Stimulated activated CD8-positive, alpha-beta memory T cell treated with anti-CD3 and anti-CD28 coated beads, Interleukin-7, amount 100 ng/mL, for 24 hours (primary cell): ENCODE measurements around the gene TNP2.

Source experiments
- DNase-seq: peaks from one replicate; pipeline ENCODE4 v3.0.0-alpha.2; 2020; ENCODE audit warnings: low read depth

The TNP2 gene

DNA sequence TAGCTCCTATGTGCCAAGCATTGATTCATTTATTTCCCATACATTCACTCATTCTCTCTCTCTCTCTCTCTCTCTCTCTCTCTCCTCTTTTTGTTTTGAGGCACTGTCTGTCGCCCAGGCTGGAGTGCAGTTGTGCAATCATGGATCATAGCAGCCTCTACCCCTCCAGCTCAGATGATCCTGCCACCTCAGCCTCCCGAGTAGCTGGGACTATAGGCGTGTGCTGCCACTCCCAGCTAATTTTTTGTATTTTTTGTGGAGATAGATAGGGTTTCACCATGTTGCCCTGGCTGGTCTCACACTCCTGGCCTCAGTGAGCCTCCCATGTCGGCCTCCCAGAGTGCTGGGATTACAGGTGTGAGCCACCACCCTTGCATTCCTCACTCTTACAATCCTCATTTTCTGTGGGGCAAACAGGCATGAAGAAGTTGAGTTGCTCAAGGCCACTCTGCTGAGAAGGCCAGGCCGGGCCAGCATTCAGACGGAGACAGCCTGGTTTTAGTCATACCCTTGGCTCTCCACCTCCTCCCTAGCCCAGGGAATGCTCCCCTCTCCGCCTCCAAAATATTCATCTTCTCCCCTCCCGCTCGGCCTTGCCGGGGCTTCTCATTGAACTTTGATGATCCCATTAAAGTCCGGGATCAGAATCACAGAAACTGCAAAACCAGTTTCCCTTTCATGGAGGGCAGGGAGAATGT, 7.9 kb upstream of the TNP2 start:
- DNase-seq: no peak

DNA sequence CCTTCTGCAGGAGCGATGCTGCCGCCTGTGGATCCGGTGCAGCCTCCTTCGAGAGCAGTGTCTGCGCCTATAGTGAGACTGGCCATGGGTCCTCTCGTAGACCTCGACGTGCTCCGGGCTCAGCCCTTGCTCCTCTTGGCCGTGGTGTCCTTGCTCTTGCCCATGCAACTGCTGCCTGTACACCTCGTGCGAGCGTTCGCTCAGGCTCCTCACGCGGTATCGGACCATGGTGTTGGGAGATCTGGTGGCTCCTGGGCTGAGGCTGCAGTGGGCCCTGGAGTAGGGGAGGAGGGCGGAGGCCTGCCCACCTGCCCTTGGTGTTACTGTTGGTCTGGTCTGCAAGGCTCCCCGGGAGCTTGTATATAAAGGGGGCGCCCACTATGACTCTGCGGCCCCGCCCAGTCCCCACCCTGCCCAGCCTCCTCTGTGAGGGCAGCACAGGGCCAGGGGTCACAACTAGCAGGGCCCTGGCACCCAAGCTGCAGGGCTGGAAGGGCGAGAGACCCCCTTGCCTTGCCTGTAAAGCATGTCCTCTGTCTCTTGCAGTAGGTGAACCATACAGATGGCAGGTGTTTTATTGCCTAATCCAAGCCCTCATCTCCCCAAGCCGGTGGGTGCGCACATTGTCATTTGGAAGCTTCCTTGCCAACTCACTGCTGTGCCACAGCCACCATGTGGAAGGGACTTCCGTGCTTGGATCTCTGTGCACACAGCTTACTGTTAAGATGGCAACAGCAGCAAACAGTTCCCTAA, 7.2 kb upstream of the TNP2 start, which contains the start of gene PRM2:
TSS of gene PRM2 (minus strand) at position 338 of the 753 bp plus-strand sequence. CDS start at position 228, 110 bp downstream.
- DNase-seq: no peak

DNA sequence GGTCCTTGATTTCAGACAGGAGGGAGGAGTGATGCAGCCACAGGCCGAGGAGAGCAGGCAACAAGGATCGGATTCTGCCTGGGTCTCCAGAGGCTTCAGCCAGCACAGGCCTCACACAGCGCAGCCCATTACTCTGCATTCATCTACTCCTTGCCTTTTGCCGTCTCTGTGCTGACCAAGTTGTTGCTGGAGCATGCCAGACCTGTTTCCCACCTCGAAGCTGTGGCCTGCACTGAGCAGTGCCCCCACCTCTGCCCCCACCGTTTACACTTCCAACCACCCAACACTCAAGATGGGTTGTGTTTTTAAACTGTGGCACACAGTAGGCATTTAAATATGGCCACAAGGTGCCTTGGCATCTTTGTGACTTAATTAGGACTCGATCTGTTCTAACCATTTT, 5.8 kb upstream of the TNP2 start:
- DNase-seq: no peak

DNA sequence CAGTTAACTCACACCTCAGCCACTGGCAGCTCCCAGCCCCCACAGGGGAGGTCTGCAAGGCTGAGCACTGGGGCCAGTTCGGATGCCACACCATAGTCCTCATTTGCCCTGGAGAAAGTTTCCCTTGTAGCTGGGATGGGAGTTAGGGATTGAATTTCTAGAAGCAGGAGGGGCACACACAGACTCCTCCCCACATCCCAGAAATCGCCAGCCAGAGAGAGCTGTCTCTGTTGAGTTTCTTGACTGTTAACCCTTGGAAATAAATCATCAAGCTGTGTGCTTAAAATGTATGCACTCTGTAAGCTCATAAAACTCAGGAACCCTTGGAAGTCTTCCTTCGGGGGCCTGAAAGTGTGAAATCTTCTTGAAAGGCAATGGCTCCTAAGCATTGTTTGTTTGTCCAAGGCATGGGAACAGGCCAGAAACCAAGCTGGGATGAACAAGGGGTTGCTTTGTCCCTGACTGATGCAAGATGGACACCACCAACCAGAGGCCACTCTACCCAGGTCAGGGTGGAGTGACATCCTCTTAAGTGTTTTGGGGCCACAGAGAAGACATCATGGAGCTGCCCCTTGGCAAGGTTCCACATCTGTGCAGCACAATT, 4.7 kb upstream of the TNP2 start:
- DNase-seq: no peak

DNA sequence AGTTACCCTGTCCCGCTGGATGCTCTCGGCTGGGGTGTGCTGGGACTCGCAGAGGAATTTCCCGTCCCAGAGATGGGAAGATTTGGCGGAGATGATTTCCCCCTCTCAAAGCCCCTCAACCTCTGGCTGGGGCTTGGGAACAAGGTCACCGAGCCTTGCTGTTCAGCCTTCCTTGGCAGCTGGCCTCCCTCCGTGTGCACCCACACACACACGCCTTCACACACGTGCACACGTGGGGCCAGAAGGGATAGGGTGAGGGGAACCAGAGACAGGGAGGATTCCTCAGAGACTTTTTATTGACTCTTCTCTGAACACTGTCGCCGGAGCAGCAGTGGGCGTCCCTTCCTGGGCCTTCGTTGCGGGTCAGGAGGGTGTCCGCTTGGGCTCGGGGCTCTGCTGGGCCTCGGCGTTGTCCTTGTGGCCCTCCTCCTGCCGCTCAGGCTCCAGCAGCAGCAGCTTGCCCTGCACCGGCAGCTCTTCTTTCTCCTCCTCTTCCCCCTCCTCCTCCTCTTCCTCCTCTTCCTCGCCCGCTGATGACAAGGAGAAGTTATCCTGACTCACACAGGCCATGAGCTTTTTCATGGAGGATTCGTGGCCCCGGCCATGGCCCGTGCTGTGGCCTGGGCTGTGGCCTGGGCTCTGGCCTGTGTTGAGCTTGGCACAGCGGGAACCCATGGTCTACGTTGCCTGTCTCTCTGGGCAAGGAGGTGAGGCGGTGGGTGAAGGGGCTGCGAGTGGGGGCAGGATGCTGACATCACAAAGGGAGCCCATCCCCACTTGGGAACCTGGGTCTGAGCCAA, 4.0 kb upstream of the TNP2 start, which contains the start of gene PRM3:
TSS of gene PRM3 (minus strand) at position 709 of the 800 bp plus-strand sequence. CDS start at position 675, 34 bp downstream.
- DNase-seq: no peak

DNA sequence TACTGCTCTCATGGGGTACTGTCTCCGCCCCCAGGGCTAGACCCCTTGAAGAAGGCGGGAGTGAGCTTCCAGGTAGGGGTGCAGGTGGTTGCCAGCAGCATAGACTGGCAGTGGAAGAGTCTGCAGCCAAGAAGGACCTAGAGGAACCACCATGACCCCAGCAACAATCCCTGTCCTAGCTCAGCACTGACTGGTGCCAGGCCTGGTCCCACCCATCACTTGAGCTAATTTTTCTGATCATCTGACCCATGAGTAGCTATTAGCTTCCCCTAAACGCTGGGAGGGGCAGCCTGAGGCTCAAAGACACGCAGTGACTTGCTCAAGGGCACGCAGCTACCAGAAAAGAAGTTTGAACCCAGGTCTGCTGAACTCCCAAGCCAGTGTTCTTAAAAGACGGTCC, 3.4 kb upstream of the TNP2 start:
- no peak for DNase-seq

DNA sequence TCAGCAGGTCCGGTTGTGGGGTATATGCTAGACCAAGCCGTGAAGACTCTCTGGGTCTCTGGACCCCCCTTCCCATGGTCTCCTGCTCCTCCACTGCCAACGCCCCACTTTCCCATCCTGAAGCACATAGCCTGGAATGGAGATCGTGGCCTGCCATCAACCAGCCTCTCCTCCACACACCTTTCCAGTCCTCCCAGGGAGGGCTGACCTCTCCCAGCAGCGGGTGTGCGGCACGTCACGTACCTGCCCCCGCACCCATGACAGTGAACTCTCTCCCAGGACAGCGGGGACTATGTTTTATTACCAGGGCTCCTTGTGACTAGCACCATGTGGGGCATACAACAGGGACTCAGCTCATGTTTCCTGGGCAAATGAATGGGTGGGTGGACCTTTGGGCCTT, 2.5 kb upstream of the TNP2 start:
- DNase-seq: no peak

DNA sequence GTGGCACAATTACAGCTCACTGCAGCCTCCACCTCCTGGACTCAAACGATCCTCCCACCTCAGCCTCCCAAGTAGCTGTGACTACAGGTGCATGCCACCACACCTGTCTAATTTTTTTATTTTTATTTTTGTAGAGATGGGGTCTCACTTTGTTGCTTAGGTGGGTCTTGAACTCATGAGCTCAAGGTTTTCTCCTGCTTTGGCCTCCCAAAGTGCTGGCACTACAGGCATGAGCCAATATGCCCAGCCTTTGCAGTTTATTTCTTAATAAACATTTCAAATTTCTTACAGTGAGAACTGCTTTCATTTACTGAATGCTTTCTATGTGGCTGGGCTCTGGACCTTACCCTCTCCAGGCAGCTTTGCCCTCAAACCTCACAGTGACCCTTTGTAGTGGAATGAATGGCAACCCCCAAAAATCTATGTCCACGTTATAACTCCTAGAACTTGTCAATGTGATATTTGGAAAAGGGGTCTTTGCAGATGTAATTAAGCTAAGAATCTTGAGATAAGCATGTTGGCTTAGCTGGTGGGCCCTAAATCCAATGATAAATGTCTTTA, 1.6 kb upstream of the TNP2 start:
- no peak for DNase-seq

DNA sequence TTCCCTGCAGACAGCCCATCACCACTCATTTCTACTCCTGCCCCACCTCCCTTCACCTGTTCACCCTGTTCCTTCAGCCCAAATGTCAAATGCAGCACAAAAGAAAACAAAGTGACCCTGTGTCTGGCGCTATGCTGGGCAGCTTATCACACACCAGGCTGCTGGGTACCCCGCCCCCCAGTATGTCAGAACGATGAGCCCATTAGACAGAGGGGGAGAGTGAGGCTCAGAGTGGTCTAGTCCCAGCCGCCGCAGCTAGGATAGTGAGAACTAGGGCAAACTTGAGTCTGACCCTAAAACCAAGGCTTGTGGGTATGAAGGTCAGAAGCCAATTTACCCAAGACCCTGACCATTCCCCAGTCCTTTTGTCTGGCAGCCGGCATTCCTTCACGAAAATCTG, 4.0 kb downstream of the TNP2 start:
- no peak for DNase-seq

DNA sequence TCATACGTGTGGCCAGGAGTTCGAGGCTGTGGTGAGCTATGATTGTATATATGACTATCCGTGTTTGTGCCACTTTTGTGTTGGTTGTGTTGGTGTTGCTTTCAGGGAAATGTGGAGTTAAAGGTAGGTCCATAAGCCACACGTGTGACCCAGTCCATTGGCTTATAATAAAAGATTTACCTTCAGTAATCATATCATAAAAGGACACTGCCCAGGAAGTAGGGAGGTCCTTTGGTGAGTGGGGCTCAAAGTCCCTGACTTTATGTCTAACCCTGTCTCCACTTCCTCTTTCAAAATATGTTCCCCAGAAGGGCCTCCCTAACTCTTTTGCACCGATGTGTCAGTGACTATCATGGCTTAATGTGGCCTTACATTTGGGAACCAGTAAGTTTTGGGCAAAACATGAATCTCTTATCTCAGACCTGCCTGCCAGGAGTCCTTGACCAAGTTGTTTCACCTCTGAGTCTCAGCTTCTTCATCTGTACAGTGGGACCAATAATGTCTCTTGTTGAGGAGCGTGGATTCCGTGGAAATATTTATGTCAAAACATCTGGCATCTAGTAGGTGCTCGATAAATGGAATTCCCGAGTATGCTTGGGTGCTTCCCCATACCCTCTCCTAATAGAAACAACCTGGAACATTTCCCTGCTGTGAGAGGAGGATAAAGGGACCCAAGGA, 4.8 kb downstream of the TNP2 start:
- DNase-seq: no peak

DNA sequence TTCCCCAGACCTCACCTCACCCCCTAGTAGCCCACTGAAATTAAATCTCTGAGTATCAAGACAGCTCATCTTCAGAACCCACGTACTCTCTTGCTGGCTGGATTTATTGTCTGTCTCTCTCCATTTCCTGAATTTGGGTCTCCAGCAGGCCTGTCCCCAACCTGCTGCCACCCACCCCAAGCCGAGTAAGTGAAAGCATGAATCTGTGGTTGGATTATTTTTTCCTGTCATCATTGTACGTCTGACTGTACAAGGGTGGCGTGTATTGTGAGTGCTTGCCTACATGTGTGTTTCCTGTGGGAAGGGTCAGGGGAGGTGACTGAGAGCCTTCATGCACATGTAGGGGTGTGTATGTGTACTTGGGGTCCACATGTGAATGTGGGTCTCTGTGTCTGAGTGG, 5.4 kb downstream of the TNP2 start:
- no peak for DNase-seq

DNA sequence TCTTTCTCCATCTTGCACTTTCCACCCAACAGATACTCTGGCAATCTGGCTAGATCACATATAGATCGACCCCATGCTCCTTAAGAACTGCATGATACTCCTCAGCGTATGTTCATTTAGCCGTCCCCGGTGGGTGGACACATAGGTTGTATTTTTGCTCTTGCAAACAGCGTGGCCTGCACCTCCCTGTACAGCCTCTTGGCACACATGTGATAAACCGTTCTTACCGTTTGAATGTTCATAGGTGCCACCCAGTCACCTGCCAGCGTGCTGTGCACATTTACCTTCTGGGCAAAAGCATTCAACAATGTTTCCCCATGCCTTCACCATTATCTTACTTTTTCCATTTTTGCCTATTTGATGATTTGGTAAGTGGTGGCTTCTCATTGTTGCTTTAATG, 6.2 kb downstream of the TNP2 start:
- no peak for DNase-seq

DNA sequence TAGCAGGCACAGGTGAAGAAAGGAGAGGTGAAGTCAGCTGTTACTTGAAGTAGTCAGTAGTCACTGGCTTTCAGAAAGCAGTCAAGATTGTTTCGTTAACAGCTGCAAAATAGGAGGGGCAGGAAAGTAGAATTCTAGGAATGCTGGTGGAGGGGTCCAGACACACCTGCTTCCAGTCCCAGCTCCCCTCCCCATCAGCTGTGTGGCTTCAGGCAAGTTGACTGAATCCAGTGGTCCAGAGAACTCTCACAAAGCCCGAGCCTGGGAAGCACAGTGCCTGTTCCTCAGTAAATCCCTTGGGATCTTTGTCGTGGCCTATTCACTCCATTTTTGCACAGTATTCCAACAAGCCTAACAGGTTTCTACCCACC, 8.5 kb downstream of the TNP2 start:
- DNase-seq: no peak

DNA sequence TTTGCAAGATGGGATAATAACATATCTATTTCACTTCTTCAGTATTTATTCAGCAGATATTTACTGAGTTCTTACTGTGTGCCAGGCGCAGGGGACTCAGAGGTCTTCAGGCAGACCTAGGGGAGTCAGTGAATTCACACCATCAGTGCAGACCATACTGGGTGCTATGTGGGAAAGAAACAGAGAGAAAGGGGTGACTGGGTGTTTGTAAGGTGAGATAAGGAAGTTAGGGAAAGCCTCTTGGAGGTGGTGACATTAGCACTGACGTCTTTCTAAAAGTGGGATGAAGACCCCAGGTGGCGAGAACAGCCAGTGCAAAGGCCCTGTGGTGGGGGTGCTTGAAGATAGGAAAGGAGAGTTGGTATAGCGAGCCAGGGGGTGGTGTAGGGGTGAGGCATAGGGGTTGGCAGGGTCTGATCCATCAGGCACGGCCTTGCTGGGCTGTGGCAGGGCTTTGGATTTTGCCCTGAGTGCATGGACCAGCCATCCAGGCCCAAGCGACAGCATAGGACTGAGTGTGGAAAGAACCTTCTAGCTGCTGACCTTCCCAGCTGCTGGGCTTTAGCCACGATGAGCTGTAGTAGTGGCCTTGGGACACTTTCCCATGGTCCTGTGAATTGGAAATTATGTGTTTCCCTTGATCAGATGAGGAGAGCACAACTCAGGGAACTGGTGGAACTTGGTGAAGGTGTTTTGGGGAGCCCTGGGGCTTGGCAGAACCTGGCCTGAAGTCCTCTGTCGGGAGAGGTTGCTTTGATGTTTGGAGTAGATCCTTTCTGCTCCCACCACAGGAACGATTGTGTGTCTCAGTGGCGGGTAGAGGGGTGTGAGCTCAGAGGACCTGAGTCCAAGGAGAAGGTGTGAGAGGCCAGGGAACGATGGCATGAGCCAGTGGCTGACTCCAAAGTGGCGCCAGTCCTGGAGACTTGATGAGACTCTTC, 9.2 kb downstream of the TNP2 start:
- DNase-seq: no peak

DNA sequence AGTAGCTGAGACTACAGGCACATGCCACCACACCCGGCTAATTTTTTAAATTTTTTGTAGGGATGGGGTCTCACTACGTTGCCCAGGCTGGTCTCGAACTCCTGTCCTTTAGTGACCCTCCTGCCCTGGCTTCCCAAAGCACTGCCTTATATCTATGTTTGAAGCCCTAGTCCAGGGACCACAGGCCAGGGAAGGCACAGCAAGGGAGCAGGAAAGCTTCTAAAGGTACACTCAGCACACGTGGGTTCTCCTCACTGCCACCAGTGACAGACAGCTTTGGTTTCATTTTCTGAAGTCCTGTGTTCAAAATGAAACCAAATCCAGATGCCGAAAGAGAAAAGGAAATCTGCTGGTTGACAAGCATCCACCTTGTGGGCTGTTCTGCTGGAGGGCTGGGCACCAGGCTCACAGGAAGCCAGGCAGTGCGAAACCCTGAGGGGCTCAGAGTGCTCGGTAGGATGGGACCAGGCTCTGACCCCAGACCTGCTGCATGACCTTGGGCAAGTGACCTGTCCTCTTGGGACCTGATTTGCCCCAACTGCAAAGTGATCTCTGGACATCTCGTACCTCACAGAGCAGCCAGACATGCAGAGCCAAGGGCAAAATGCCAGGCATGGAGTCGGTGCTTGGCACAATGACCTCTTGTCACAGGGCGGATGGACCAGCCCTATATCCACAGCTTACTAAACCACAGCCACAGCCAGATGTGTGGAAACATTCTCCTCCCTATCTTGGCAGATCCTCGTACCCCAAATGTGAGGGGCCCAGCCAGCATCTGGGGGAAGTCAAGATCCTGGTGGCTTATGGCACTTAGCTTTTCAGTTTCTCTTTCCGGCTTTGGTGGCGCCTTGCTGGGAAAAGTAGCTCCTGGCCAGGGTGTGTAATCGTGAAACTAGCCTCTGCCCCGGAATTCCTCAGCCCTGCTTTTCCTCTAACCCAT, 10.3 kb downstream of the TNP2 start:
- no peak for DNase-seq

DNA sequence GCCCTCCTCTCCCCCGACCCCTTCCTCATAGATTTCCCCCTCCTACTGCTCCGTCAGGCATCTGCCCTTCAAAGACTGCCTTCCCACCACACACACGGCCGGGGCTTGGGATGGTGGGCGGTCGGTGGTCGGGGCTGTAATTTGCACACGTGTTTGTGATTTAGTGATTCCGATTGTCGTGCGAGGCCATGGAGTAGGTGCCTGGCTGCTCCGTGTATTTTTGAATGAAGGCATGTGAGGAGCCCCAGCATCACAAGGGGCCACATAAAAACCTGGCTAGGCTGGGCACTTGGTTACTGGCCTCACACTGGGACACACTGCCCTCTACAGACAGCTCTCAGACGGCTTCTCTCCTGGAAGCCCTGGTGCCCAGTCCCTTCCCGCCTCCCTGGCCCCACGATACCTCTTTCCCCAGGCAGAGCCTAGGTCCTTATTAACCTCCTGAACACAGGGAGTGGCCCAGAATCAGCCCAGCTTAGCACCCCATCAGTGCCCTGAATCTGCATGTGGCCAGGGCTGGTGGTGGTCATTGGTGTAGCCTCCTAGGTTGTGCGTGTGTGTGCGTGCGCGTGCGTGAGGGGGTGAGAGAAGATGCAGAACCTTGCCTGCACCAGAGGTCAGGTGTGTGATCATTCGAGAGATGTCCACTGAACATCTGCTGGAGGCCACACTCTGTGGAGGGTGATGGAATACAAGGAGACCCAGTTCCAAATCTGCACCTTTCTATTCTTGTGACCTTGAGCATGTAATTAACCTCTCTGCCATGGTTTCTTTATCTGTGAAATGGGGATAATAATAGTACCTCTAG, 11.8 kb downstream of the TNP2 start:
- DNase-seq: no peak

DNA sequence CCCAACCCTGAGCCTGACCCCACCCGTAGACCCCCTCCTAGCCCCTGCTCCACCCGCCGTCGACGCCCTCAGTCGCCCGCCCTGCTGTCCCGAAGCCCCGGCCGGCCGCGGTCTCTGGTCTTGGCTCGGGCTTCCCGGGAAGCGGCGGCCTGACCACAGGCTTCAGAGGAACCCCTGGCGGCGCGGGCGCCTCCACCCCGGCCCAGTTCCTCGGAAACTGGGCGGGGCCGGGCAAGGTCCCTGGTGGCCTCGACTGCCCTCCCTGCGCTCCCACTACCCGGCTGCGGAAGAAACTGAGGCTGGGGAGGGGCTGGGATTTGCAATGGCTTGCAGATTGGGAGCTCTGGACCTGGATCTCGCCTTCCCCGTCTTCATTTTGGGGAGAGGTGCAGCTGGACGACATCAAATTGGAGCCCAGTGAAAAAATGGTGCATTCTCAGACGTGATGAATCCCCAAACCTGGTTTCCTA, 12.4 kb downstream of the TNP2 start:
- no peak for DNase-seq
